Measurements from ENCODE around the gene SNRPA.

GRCh38 chr19:40707615-40708014 is 43.4 kb upstream of the SNRPA start:
- TF ChIP-seq CTCF (IDR thresholded peaks at IDR 0.05) (no peak), EZH2 (IDR thresholded peaks at IDR 0.05) (no peak)
